PC-3 (cell line): Measurements from ENCODE around the gene AUTS2.

ENCODE experiments used
- CTCF ChIP-seq: fragments of 300-600 bp; sonication (generic); conservative IDR thresholded peaks from 2 replicates; pipeline ENCODE4 v1.5.1; 2017; ENCODE audit warnings: antibody characterized with exemption, low read depth, mild to moderate bottlenecking, low read length
- EZH2 ChIP-seq: fragments of 300-600 bp; sonication (generic); IDR thresholded peaks from one replicate; pipeline ENCODE4 v1.6.1; 2017; ENCODE audit warnings: antibody characterized with exemption, mild to moderate bottlenecking, low read length; ENCODE audit not compliant: unreplicated experiment
- EZH2phosphoT487 ChIP-seq: fragments of 300-600 bp; sonication (generic); IDR thresholded peaks from 2 replicates; pipeline ENCODE4 v1.6.1; 2018; ENCODE audit warnings: mild to moderate bottlenecking, antibody characterized with exemption, low read length, borderline replicate concordance

- no peak for TF ChIP-seq CTCF
- no peak for TF ChIP-seq EZH2
- no peak for TF ChIP-seq EZH2phosphoT487
Measured at GRCh38 chr7:69882269-69882668, 284.0 kb downstream of the AUTS2 start.
